Suprapubic skin (tissue), 4 donors: ENCODE results near the gene GDA. TPM values are rescaled to one million over a fixed set of nuclear protein-coding genes. Genes with fewer than 3 reads are reported as not detected.

Source experiments
- DNase-seq, 2 donors: peaks; one replicate each; pipeline ENCODE4 v3.0.0-alpha.2; 2019; ENCODE audit warnings: low spot score in 2 of 2
- H3K27ac ChIP-seq: fragments of 200-600 bp; sonication (generic); one replicate; pipeline ENCODE4 v1.5.1; 2019
- H3K27me3 ChIP-seq: fragments of 200-600 bp; sonication (generic); one replicate; pipeline ENCODE4 v1.5.1; 2019
- H3K36me3 ChIP-seq: fragments of 200-600 bp; sonication (generic); one replicate; pipeline ENCODE4 v1.5.1; 2019
- H3K4me1 ChIP-seq: fragments of 200-600 bp; sonication (generic); one replicate; pipeline ENCODE4 v1.5.1; 2019
- H3K4me3 ChIP-seq: fragments of 200-600 bp; sonication (generic); one replicate; pipeline ENCODE4 v1.5.1; 2019; ENCODE audit warnings: mild to moderate bottlenecking
- H3K9me3 ChIP-seq: fragments of 200-600 bp; sonication (generic); one replicate; pipeline ENCODE4 v1.5.1; 2019
- EP300 ChIP-seq: sonication (generic); formaldehyde crosslinking; IDR thresholded peaks from one replicate; pipeline ENCODE4 v1.6.1; 2017; ENCODE audit warnings: antibody characterized with exemption
- POLR2A ChIP-seq, 2 donors: fragments of 450-650 bp; IDR thresholded peaks; one replicate each; pipeline ENCODE4 v1.6.1; 2017; ENCODE audit warnings: antibody characterized with exemption in 2 of 2, mild to moderate bottlenecking in 2 of 2, moderate library complexity in 2 of 2
- POLR2AphosphoS5 ChIP-seq, 3 donors: sonication (generic); formaldehyde crosslinking; IDR thresholded peaks; one replicate each; pipeline ENCODE4 v1.6.1; 2017; ENCODE audit warnings: antibody characterized with exemption in 3 of 3
- WGBS: methylation state at CpG from one replicate; pipeline ENCODE4 v1.1.5; 2018; 5-methylcytosine and 5-hydroxymethylcytosine counted together
- total RNA-seq, 4 donors: library from RNA; depleted of rRNA; stranded (reverse); fragments of >200 nt; gene quantifications; one replicate each; pipeline ENCODE4 v1.1.0, GENCODE V29; 2016
- TF ChIP-seq, protein P1 (sequence below), 2 donors: fragments of 200-600 bp in 1 of 2; fragments of 450-650 bp in 1 of 2; sonication (generic) in 1 of 2; IDR thresholded peaks; one replicate each; pipeline ENCODE4 v1.5.1; 2016 to 2019; ENCODE audit warnings: antibody characterized with exemption in 2 of 2, mild to moderate bottlenecking in 1 of 2, moderate library complexity in 1 of 2

Gene GDA
- total RNA-seq, 4 donors from 2014 or later = 0.16 to 2.6 (median 1.6) TPM

DNA sequence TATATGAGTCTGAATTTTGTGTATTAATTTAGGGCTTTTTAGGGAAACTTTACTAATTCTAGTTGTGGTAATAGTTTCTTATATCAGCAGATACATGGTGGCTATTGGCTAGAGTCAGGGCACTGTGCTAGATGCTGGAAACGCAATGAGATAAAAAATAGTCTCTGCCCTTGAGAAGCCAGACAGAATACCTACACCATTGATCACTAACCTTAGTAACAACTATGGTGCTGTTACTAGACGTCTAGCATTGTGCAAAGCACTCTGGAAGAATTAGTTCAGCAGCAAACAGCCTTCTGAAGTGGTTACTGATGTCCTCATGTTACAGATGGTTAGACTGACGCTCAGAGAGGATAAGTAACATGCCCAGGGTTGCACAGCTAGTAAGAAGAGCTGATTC, 61.8 kb downstream of the GDA start:
- no peak for TF ChIP-seq EP300
- no peak for TF ChIP-seq POLR2AphosphoS5 (IDR thresholded peaks at IDR 0.05)
- TF ChIP-seq POLR2A (IDR thresholded peaks at IDR 0.05) = no peak
- TF ChIP-seq, protein P1, sequence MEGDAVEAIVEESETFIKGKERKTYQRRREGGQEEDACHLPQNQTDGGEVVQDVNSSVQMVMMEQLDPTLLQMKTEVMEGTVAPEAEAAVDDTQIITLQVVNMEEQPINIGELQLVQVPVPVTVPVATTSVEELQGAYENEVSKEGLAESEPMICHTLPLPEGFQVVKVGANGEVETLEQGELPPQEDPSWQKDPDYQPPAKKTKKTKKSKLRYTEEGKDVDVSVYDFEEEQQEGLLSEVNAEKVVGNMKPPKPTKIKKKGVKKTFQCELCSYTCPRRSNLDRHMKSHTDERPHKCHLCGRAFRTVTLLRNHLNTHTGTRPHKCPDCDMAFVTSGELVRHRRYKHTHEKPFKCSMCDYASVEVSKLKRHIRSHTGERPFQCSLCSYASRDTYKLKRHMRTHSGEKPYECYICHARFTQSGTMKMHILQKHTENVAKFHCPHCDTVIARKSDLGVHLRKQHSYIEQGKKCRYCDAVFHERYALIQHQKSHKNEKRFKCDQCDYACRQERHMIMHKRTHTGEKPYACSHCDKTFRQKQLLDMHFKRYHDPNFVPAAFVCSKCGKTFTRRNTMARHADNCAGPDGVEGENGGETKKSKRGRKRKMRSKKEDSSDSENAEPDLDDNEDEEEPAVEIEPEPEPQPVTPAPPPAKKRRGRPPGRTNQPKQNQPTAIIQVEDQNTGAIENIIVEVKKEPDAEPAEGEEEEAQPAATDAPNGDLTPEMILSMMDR (IDR thresholded peaks at IDR 0.05) = no peak
- Histone ChIP-seq H3K36me3 (no peaks in the 10 kb centered on the region), H3K4me3 (no peak overlapping the region), H3K9me3 (no peaks in the 10 kb centered on the region), H3K27me3 (peaks cover 5% of the 10 kb centered on the region), H3K27ac (no peak overlapping the region), H3K4me1 (no peaks in the 10 kb centered on the region)
- WGBS = 51% methylated on average over 3 of the region's 3 CpGs
- no peak for DNase-seq

- H3K4me3 ChIP-seq = no peak overlapping the region
These were observed 64.7 kb downstream of the GDA start for GRCh38 chr9:72213906-72214305.

DNA sequence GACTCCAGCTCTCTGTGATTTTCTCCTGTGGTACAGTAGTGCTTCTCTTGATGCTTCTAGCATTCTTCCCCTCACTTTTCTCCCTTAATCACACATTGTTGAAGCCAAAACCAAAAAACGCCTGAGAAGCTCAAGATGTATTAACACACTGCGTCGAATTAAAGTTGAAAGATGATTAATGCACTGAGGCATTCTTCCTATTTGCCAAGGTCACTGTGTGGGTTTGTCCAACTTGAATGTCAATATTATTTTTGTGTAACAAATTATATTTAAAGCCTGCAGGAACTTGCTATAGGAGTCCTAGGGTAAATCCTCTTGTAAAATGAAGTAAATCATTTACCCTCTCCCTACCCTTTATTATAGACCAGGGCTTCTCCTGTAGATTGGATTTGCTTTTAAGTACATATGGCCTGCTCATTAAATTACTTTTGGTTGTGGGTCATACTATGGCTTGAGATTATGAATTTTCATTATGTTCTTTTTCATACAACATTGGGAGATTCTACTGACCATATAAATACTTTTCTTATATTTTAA, 68.1 kb downstream of the GDA start:
- Histone ChIP-seq H3K9me3 (no peaks in the 10 kb centered on the region), H3K27me3 (no peaks in the 10 kb centered on the region), H3K4me1 (no peaks in the 10 kb centered on the region), H3K4me3 (no peak overlapping the region), H3K27ac (no peak overlapping the region), H3K36me3 (no peaks in the 10 kb centered on the region)
- 43% methylated on average over 3 of the region's 3 CpGs for WGBS
- TF ChIP-seq EP300 (no peak), POLR2AphosphoS5 (IDR thresholded peaks at IDR 0.05) (no peak), POLR2A (IDR thresholded peaks at IDR 0.05) (no peak)
- TF ChIP-seq, protein P1 (IDR thresholded peaks at IDR 0.05) = no peak
- DNase-seq = no peak

More at GRCh38 chr9:72213906-72214305, 64.7 kb downstream of the GDA start:
- Histone ChIP-seq H3K9me3 (no peaks in the 10 kb centered on the region), H3K4me1 (no peaks in the 10 kb centered on the region), H3K27me3 (peaks cover 5% of the 10 kb centered on the region), H3K27ac (no peak overlapping the region), H3K36me3 (no peaks in the 10 kb centered on the region)
- WGBS = 85% methylated on average over 4 of the region's 4 CpGs
- no peak for DNase-seq
- TF ChIP-seq, protein P1 (IDR thresholded peaks at IDR 0.05) = no peak
- TF ChIP-seq POLR2AphosphoS5 (IDR thresholded peaks at IDR 0.05) (no peak), EP300 (no peak), POLR2A (IDR thresholded peaks at IDR 0.05) (no peak)

DNA sequence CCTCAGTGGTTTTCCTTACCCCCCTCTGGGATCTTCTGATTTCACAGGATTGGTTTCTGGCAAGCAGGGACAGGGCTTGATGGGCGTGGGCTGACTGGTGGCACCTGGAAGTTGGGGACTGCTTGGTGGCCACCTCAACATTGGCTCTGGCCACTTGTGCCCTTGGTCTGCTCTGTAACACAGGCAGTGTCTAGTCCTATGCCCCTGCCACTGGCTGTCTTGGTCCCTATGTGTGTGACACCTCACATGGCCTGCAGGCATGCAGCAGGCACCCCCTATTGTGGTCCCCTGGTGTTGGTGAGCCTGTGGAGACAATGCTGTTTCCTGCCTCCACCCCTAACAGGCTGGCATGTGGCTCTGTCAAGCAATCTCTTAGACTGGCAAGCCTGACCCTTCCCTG, 71.3 kb downstream of the GDA start:
- Histone ChIP-seq H3K27ac (no peak overlapping the region), H3K27me3 (no peaks in the 10 kb centered on the region), H3K4me3 (no peak overlapping the region), H3K9me3 (no peaks in the 10 kb centered on the region), H3K36me3 (no peaks in the 10 kb centered on the region), H3K4me1 (no peaks in the 10 kb centered on the region)
- DNase-seq = no peak
- 88% methylated on average over 1 of the region's 1 CpG for WGBS
- TF ChIP-seq EP300 (no peak), POLR2A (IDR thresholded peaks at IDR 0.05) (no peak), POLR2AphosphoS5 (IDR thresholded peaks at IDR 0.05) (no peak)
- TF ChIP-seq, protein P1 (IDR thresholded peaks at IDR 0.05) = no peak

DNA sequence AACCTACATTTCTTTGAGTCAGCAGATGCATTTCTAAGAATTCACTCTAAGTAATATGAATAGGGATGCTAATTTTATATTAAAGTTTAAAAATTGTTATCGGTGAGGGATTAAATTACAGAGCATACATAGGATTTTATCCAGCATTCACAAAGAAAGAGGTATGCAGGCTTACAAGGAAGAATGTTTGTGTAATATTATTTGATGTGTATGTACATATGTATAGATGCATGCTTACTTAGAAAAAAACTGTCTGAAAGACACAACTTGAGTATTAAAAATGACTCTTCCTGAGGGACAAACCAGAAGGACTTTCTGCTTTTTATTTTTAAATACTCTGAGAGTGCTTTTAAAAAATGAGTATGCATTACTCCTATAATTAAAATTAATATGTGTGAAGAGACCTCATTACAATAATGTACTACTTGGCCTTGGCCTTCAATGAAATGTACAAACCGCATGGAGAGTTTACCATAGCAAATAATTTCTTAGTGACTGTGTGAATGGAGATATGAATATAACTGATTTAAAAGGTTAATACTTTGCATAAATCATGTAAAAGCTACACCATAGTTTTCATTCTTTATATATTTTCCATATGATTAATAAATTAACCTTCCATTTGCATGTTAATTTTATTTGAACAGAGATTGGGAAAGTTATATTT, 77.0 kb downstream of the GDA start:
- no peak for TF ChIP-seq POLR2AphosphoS5 (IDR thresholded peaks at IDR 0.05)
- TF ChIP-seq EP300 = no peak
- no peak for TF ChIP-seq POLR2A (IDR thresholded peaks at IDR 0.05)
- TF ChIP-seq, protein P1 (IDR thresholded peaks at IDR 0.05) = no peak
- WGBS = 91% methylated on average over 2 of the region's 2 CpGs

More for the DNA sequence above, 77.0 kb downstream of the GDA start:
- Histone ChIP-seq H3K27me3 (no peaks in the 10 kb centered on the region), H3K36me3 (no peaks in the 10 kb centered on the region), H3K9me3 (no peaks in the 10 kb centered on the region), H3K27ac (no peak overlapping the region), H3K4me3 (no peak overlapping the region), H3K4me1 (no peaks in the 10 kb centered on the region)
- no peak for DNase-seq
